ACHN (cell line): ENCODE measurements around the gene POLR2L.

Experiments used
- DNase-seq: peaks from one replicate; pipeline ENCODE4 v3.0.0-alpha.2; 2015
- in situ Hi-C: cut with HindIII; loops from 2 replicates; pipeline ENCODE4 v1.10.0; 2017; ENCODE audit warnings: low sequenced_read_pairs, low pct_ligation_motif_present, low pct_unique_long_range_greater_than_20kb

The POLR2L gene

DNA sequence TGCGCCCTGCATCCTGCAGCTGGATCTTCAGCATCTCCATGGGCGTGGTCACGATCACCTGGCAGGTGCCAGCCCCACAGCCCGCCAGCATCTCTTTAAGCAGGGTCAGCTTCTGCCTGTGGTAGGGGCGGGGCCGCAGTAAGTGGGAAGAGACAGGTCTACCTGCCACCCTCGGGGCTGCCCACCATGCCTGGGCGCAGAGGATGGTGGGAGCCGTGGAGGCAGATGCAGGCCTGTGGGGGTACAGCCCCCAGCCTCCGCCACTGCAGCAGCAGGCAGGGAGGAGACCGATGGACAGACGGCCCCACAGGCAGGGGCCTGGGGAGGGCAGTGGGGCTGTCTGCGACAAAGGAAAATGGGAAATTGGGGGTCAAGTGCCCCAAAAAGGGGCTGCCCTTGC, 49.5 kb downstream of the POLR2L start:
- DNase-seq: no peak
- in situ Hi-C loops: no loop called here

GRCh38 chr11:792535-792821, 49.9 kb downstream of the POLR2L start:
- DNase-seq: no peak
- in situ Hi-C loops: no loop called here

DNA sequence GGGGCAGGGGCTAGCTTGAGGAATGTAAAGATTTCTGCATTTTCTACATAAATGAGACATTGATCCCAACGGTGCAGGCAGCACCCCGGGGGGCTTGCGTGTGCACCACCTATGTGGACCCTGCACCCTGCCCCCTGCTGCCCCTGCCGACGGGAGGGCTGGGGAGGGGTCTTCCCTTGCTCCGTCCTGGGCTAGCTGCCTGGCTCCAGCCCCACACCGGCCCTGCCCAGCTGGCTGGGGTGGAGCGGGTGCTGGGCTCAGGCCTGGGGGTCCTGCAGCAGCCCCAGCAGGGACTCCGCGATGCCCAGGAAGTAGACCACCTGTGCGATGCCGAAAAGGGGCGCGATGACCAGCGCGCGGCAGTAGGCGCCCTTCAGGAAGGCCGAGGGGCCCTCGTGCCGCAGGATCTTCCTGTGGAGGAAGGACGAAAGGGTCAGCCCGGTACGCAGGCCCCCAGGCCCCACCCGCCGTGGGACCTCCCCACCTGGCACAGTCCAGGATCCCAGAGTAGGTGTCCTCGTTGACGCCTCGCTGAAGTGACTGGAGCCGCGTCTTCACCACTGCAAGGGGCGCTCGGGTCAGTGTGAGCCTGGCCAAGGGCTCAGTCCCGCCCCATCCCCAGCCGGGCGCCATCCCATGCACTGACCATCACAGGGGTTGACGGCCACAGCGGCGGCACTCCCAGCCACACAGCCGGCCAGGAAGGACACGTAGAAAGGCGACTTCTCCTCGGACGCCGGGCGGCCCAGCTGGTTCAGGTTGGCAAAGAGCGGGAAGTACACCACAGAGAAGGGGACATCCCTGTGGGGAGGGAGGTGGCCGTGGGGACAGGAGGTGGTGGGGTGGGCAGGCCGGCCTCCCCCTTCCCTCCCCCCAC, 50.4 kb downstream of the POLR2L start:
- no peak for DNase-seq
- in situ Hi-C loops: no loop called here

GRCh38 chr11:790721-791564, 51.4 kb downstream of the POLR2L start:
- no peak for DNase-seq

DNA sequence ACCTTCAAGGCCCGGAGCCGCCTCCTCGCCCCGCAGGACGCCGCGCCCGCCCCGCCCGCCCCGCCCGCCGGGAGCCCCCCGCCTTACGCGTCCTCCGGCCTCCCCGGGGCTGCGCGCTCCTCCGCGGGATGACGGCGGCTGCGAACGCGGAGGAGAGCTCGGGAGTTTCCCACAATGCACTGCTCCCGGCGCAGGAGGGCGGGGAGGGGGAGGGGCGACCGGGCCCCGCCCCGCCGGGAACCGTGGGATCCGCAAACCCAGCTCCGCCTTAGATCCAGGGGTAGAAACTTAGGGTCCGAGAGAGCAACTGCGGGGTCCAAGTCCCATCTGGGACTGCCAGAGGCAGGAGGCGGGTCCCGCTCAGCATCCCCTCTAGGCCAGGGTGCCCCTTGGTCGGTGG, 52.4 kb downstream of the POLR2L start, which contains the start of gene CEND1:
TSS of gene CEND1 (minus strand) at position 148 of the 400 bp plus-strand sequence. CDS start 1,514 bp downstream, outside the sequence.
- peak; percentile 40 for DNase-seq
- in situ Hi-C loops: no loop called here

More at GRCh38 chr11:790721-791564, 51.4 kb downstream of the POLR2L start:
- in situ Hi-C loops: no loop called here
